GM21447 (cell line): ENCODE measurements around the gene ZFYVE28.

Experiments used
- ATAC-seq: cut with Tn5 transposase; IDR thresholded peaks from one replicate; pipeline ENCODE4 v1.9.1; 2021; ENCODE audit not compliant: unreplicated experiment

Gene ZFYVE28

GRCh38 chr4:2370597-2371320 lies 47.7 kb downstream of the ZFYVE28 start:
- no peak for ATAC-seq

GRCh38 chr4:2368746-2369437 lies 49.6 kb downstream of the ZFYVE28 start:
- ATAC-seq, result no peak

- ATAC-seq, result no peak
These were observed 50.8 kb downstream of the ZFYVE28 start for GRCh38 chr4:2367626-2368025.

GRCh38 chr4:2366252-2367192 lies 51.9 kb downstream of the ZFYVE28 start:
- no peak for ATAC-seq

DNA sequence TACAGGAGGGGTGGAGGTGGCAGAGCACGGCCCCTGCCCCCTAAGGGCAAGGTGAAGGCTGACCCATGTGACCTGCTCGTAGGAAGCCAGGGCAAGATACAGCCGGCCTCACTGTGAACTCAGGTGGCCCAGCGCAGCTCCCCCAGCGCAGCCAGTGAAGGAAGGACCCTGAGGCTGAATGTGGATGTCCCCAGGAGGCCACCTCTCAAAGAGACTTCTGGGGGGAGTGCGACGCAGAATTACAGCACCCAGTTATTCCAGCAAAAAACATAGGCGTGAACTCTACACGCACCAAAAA lies 52.6 kb downstream of the ZFYVE28 start:
- ATAC-seq, result no peak

DNA sequence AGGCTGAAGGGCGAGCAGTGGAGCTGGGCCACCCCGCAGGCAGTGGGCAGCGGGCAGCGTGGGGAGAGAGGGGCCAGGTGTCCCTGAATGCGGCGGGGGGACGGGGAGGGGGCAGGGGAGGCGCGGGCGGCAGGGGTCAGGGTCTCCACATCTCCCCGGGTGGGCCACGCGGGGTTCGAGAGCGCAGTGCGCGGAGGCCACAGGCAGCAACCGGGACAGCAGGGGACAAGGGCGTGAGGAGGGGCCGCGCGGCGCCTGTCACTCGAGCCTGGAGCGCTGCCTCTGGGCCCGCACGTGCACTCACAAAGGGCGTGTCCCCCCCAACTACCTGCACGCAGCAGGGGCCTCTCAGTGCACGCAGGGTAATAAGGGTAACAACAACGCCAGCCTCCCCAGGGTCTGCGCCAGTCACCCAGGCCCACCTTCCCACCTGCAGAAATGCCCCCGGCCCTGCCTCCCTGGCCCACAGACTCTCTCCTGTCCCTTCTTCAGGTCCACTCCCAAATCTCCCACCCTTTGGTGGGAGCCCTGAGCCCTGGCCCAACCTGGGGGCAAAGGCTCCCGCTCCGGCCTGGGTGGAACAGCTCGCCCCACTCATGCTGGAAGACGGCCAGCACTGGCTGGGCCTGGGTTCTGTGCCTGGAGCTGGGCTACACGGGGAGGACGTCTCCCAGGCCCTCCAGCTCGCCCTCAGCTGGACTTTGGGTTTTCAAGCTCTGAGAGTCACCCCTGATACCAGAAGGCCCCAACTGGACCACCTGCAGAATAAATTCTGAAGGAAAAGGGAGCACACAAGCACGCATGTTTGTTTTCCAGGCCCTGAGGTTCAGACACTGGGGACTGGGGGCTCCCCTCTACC lies 53.2 kb downstream of the ZFYVE28 start:
- no peak for ATAC-seq

DNA sequence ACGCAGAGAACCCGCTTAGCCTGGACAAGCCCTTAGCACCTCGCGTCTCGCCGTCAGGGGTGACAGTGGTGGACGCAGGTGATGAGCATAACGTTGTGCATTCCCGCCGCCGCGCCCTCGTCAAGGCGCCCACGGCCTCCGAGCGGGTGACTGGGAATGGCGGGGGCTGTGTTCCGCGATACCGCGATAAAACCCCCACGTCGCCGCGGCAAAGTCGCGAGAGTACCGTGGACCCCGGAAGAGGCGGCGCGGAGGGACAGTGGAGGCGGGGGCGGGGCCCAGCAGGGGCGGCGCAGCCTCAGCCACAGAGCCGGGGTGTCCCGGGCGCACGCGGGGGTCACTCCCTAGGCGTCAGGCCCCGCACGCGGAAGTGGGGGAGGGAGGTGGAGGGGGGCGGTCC lies 53.8 kb downstream of the ZFYVE28 start:
- no peak for ATAC-seq

- ATAC-seq, result no peak
These were observed 54.3 kb downstream of the ZFYVE28 start for GRCh38 chr4:2363951-2364653.

- no peak for ATAC-seq
These were observed 55.3 kb downstream of the ZFYVE28 start for GRCh38 chr4:2363056-2363721.

DNA sequence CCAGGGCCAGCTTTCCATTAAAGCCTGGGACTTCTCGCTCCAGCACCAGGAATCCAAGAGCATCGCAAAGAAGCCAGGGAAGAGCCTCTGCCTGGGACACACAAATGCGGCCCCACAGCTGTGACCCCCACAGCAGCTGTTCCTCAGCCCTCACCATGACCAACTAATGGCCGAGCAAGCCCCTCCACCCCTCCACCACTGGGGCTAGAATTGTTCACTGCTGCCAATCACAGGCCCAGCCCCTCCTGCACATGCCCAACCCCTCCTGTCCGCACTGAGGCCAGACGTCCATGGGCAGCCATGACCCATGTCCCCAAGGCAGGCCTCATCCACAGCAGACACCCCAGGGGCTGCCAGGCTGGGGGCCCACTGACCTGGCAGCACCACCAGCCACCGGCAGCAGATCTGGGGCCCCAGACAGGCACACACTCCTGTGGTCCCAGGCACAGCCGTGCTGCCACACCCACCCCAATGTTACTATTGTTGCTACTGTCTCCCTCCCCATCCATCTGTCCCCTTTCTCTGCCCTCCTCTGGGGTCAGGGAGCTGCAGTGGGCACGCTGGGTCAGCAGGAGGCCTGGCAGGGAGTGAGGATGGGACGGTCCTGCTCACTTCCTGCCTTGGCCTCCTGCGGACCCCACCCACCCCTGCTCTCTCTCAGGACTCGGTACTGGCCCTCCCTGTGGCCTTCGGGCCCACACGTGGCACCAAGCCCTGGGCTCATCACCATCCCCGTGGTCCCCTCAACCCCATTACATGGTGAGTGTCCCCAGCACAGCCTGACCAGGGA lies 56.0 kb downstream of the ZFYVE28 start:
- ATAC-seq, result no peak

DNA sequence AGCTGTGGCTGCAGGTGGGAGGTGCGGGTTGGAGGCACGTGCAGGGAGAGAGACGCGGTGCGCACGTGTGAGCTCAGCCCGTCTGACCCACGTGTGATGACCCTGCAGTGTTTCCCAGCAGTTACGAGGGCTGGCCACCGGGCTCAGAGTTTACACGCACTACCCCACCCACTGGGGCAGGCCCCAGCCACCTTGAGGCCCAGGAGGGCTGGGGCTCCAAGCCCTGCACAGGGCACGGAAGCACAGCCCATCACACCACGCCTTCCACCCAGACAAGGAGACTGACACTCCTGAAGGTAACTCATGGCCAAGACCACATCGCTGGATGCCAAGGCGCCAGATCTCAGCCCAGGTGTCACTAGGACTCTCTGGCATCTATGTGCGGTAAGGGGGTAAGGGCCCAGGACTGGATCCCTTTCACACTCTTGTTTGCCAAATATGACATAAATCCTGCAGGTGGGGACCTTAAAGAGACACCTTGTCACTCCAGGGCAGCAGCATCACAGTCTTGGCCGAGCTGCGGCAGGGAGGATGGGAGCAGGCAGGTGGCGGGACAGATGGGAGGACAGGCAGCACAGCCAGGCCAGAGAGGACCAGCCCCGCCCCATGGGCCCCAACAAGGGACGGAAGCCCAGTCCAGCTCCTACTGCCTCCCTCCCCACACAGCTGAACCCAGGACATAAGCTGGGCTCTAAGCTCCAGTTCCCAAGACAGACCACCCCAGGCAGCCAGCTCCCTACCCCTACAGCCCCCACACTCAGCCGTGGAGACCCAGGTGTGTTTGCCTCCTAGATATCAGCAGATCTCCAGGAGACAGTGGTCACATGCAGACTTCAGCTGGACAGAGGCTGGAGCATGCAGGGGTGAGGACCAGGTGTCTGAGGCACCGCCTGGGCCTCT lies 56.8 kb downstream of the ZFYVE28 start:
- no peak for ATAC-seq

- ATAC-seq, result no peak
These were observed 58.1 kb downstream of the ZFYVE28 start for GRCh38 chr4:2360396-2360730.

DNA sequence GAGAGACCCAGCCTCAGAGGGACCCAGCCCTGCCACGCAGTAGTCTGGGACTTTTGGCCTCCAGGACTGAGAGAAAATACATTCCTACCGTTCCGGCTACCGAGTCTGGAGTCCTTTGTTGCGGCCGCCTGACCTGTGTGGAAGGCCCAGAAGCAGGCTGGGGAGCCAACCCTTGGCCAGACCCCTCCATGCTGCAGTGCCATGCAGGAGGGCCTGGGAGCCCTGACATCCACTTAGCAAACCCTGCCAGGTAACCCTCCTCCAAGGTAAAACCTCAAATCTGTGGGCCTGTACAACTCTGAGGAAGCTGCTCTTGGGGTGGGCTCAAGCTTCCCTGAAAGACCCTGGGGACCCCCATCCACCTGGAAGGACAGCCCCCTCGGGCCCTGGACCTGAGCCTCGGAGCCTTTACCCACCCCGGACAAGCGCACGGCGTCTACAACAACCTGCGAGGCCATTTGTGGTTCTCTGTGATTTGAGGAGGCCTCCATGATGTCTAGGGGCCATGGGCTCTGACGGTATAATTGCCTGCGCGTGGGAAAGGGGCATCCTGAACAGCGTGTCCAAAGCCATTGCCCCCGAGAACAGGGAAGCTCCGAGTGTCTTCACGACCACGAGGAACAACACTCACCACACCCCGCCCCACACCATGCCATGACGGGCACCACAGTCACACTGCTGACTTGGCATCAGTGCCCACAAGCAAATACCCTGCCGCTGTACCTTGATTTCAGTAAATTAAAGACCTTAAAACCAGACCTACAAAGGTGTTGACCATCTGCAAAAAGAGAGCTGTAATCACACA lies 58.7 kb downstream of the ZFYVE28 start:
- no peak for ATAC-seq

GRCh38 chr4:2357821-2358745 lies 60.4 kb downstream of the ZFYVE28 start:
- no peak for ATAC-seq

DNA sequence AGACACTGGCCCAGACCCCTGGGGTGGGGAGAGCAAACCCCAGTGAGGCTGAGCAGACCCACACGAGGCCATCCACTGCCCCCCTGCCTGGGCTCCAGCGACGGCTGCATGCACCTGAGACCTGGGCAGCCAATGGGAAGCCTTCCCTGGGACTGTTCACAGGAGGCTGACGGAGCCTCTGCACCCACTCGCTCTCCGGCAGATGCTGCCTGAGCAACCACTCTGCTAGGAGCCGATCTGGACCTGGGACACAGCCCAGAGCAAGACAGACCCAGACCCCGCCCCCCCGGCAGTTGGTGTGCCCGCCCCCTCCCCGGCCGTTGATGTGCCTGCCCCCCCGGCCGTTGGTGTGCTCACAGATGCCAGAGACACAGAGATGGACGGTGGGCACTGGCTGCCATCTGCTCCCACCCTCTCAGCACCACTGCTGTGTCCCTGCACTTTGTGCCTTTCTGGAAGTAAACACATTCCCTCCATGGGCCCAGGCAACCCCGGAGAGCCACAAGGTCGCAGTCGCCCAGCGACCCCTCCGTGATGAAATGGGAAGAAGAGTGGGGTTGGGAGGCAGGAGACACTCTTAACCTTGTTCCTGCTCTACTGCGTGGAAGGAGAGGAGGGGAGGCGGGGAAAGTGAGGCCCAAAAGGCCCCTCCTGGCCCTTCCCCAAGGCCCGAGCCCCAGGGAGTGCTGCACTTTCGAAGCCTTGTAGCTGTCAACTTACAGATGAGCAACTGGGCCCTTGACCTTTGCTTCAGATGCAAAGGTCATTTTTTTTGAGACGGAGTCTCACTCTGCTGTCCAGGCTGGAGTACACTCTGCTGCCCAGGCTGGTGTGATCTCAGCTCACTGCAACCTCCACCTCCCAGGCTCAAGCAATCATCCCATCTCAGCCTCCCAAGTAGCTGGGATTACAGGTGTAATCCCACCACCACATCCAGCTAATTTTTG lies 62.0 kb downstream of the ZFYVE28 start:
- ATAC-seq, result no peak
